GM12878 (cell line): Measurements from ENCODE around the gene MAPKAP1. TPM values are rescaled to one million over a fixed set of nuclear protein-coding genes. Genes with fewer than 3 reads are reported as not detected.

Experiments
- ATAC-seq: fragments of 200-7000 bp; cut with Tn5 transposase; 3 replicates; pipeline ENCODE4 v1.9.1; 2020; ENCODE audit warnings: mild to moderate bottlenecking, moderate library complexity
- BruUV-seq: library from RNA; stranded (reverse); fragments of 400-500 nt; replicated peaks from 2 replicates; lab custom pipeline; 2021; lab: Mats Ljungman, UMichigan
- CTCF ChIA-PET: fragments of 300-600 bp; sonication (Branson Sonifier 250); formaldehyde crosslinking; extraction: SDS; loops from one replicate; lab custom pipeline; 2021; ENCODE audit warnings: inconsistent platforms; lab: Yijun Ruan, JAX
- POLR2A ChIA-PET: fragments of 350-600 bp; formaldehyde crosslinking; extraction: SDS; loops from one replicate; lab custom pipeline; 2021; ENCODE audit warnings: inconsistent platforms; lab: Charles Lee
- RAD21 ChIA-PET: fragments of 300-600 bp; sonication (Branson Sonifier 250); formaldehyde crosslinking; loops from one replicate; lab custom pipeline; 2023; ENCODE audit warnings: antibody characterized with exemption; ENCODE audit not compliant: unreplicated experiment; lab: Charles Lee
- SMC1A ChIA-PET: fragments of 300-600 bp; sonication (Branson Sonifier 250); formaldehyde crosslinking; loops from one replicate; lab custom pipeline; 2023; ENCODE audit not compliant: unreplicated experiment, uncharacterized antibody; lab: Charles Lee
- DNase-seq: peaks from one replicate; pipeline ENCODE4 v3.0.0-alpha.2; 2011; ENCODE audit warnings: low read depth, low spot score
- FAIRE-seq: peaks from 3 replicates; lab custom pipeline; 2011; peaks lifted over from hg19 to GRCh38; lab: Jason Lieb, UNC
- H2AFZ ChIP-seq: 2 replicates; pipeline ENCODE4 v1.6.0; 2011; ENCODE audit warnings: low read depth, low read length, control low read depth; ENCODE audit not compliant: control insufficient read depth
- H3K27ac ChIP-seq: 2 replicates; pipeline ENCODE4 v1.5.1; 2011; ENCODE audit warnings: control low read depth; ENCODE audit not compliant: control insufficient read depth, insufficient read depth
- H3K27me3 ChIP-seq, 2 experiments: replicated peaks in 1 of 2; 2 replicates each; pipeline versions ENCODE4 v1.6.0 to v1.6.1; 2011; ENCODE audit warnings: low read length in 1 of 2; ENCODE audit not compliant: control insufficient read depth in 2 of 2, insufficient read depth in 2 of 2
- H3K36me3 ChIP-seq, 2 experiments: 2 replicates each; pipeline ENCODE4 v1.5.1; 2011; ENCODE audit warnings: low read length in 1 of 2; ENCODE audit not compliant: control insufficient read depth in 2 of 2, insufficient read depth in 2 of 2
- H3K4me1 ChIP-seq: 2 replicates; pipeline ENCODE4 v1.6.1; 2011; ENCODE audit warnings: mild to moderate bottlenecking, low read length, moderate library complexity, mixed read lengths; ENCODE audit not compliant: control insufficient read depth, insufficient read depth
- H3K4me2 ChIP-seq: 2 replicates; pipeline ENCODE4 v1.6.0; 2011; ENCODE audit warnings: control low read depth; ENCODE audit not compliant: control insufficient read depth, insufficient read depth
- H3K4me3 ChIP-seq: fragments of 200-600 bp; sonication (generic); 2 replicates; pipeline ENCODE4 v1.5.1; 2016
- H3K79me2 ChIP-seq: 2 replicates; pipeline ENCODE4 v1.6.0; 2011; ENCODE audit warnings: low read length; ENCODE audit not compliant: control insufficient read depth, insufficient read depth
- H3K9ac ChIP-seq: 2 replicates; pipeline ENCODE4 v1.8.0; 2011; ENCODE audit warnings: low read length, control low read depth, mixed read lengths; ENCODE audit not compliant: control insufficient read depth, insufficient read depth
- H3K9me3 ChIP-seq: replicated peaks from 3 replicates; pipeline ENCODE4 v1.5.1; 2011; ENCODE audit warnings: mild to moderate bottlenecking, low read length; ENCODE audit not compliant: control insufficient read depth, insufficient read depth
- H4K20me1 ChIP-seq: 2 replicates; pipeline ENCODE4 v1.6.0; 2011; ENCODE audit not compliant: control insufficient read depth, insufficient read depth
- EED ChIP-seq: sonication (generic); IDR thresholded peaks from 2 replicates; pipeline ENCODE4 v1.6.1; 2016; ENCODE audit warnings: antibody characterized with exemption, low read depth
- ETV6 ChIP-seq, 2 experiments: fragments of 450-650 bp in 1 of 2; IDR thresholded peaks in 1 of 2; conservative IDR thresholded peaks in 1 of 2; 2 replicates each; pipeline ENCODE4 v1.6.1; 2014; ENCODE audit warnings: antibody characterized with exemption in 1 of 2, borderline replicate concordance in 1 of 2, low read depth in 1 of 2, mild to moderate bottlenecking in 1 of 2, moderate library complexity in 1 of 2
- HDGF ChIP-seq: fragments of 450-650 bp; IDR thresholded peaks from 2 replicates; pipeline ENCODE4 v1.6.1; 2016; ENCODE audit warnings: antibody characterized with exemption
- IKZF2 ChIP-seq, 2 experiments: fragments of 450-650 bp; IDR thresholded peaks; 2 replicates each; pipeline ENCODE4 v1.6.1; 2017; ENCODE audit warnings: mild to moderate bottlenecking in 2 of 2, moderate library complexity in 2 of 2
- JUNB ChIP-seq: IDR thresholded peaks from 2 replicates; pipeline ENCODE4 v1.6.1; 2016; ENCODE audit warnings: antibody characterized with exemption, mild to moderate bottlenecking
- RAD21 ChIP-seq: IDR thresholded peaks from 2 replicates; pipeline ENCODE4 v1.6.1; 2011; ENCODE audit warnings: mild to moderate bottlenecking, low read depth, low read length, moderate library complexity; ENCODE audit not compliant: insufficient read depth
- ZNF217 ChIP-seq: fragments of 450-650 bp; IDR thresholded peaks from 2 replicates; pipeline ENCODE4 v1.6.1; 2017; ENCODE audit warnings: antibody characterized with exemption, mild to moderate bottlenecking
- WGBS: methylation state at CpG from one replicate; pipeline ENCODE4 v1.1.6; 2016; ENCODE audit warnings: low lambda C conversion rate; ENCODE audit not compliant: insufficient replicate concordance, insufficient coverage; ENCODE audit errors: missing lambda C conversion rate; 5-methylcytosine and 5-hydroxymethylcytosine counted together
- in situ Hi-C: fragments of 300-500 bp; cut with MboI; formaldehyde crosslinking; loops from 9 replicates; pipeline ENCODE4 v1.14.3; 2018; ENCODE audit warnings: mixed read lengths
- intact Hi-C: fragments of 100-400 bp; cut with micrococcal nuclease; formaldehyde crosslinking; loops from one replicate; pipeline ENCODE4 v1.14.2; 2022; ENCODE audit not compliant: unreplicated experiment
- polyA plus RNA-seq, 11 experiments: library from polyadenylated mRNA; depleted of rRNA in 4 of 11; unstranded in 6 of 11; stranded (reverse) in 5 of 11; fragments of >200 nt; fragmentation: Nextera tagmentation in 4 of 11; fragmentation: Illumina TruSeq in 1 of 11; extraction: Ambion mirVana in 4 of 11; extraction: Trizol in 1 of 11; gene quantifications; 1 replicate in 1 of 11; 2 replicates in 10 of 11; pipeline versions ENCODE4 v1.2.1 to v1.2.3, GENCODE V29; 2011 to 2016; ENCODE audit warnings: inconsistent platforms in 2 of 11, missing spikeins in 2 of 11, low read depth in 1 of 11
- total RNA-seq, 4 experiments: library from RNA; depleted of rRNA in 3 of 4; stranded (reverse); fragments of >200 nt in 3 of 4; fragmentation: Illumina TruSeq in 1 of 4; extraction: Trizol in 1 of 4; gene quantifications; 2 replicates each; pipeline versions ENCODE4 v1.2.1 to v1.2.3, GENCODE V29; 2013 to 2021
- TF ChIP-seq, protein P1 (sequence below): fragments of 450-650 bp; IDR thresholded peaks from 2 replicates; pipeline ENCODE4 v1.6.1; 2014; ENCODE audit warnings: mild to moderate bottlenecking

The MAPKAP1 gene
- total and polyA plus RNA-seq, 10 of the 15 experiments (the other 5 are each of a cell fraction or from before 2014, with no cell fraction given) = 5.1 to 188 (median 105) TPM

DNA sequence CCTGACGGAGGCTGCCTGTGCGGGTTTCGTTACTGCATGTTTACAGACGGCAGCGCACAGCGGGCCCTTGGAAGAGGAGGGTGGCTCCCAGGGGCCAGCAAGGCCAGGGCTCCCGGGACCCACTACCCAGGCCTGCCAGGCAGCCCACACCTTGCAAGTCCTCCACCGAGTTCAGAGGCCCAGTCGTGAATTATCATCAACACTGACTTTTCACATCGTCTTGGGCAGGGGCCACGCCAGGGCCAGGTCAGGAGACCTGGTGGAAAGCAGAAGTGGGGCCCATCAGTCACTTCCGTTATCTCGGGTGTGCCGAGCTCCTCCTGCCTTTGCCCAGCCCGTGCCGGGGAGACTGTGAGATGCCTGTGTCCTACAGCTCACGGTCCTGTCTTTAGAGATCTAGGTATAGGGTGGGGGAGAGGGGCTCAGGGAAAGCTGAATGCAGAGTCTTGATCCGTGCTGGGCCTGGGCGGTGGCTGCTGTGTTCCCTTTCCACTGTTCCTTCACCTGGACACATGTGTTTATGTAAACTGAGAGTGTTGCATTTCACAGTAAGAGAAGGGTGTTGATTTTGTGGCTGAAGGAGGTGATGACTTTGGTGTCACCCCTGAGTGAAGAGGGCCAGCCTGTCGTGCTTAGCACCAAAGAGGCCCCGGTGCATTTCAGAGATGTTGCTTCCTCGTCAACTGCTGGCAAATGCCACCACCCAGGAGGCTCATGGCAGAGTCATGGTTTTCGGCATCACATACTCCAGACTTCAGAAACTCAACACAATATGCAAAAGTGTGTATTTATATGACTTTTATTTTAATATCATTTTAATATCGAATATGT, 270.2 kb downstream of the MAPKAP1 start:
- no peak for DNase-seq
- ChIA-PET RAD21 (no interaction called here), POLR2A (no interaction called here), CTCF (interaction anchor here (1.5 kb wide), 1 partner anchor 9 kb away, joined by 4 read pairs; no protein-coding TSS in a partner anchor), SMC1A (no interaction called here)
- ATAC-seq = no peak
- Histone ChIP-seq H2AFZ (no peak overlapping the region), H3K27me3 (no peaks in the 10 kb centered on the region), H3K4me1 (no peaks in the 10 kb centered on the region), H3K79me2 (no peaks in the 10 kb centered on the region), H4K20me1 (no peaks in the 10 kb centered on the region), H3K4me3 (no peak overlapping the region), H3K9ac (no peak overlapping the region), H3K4me2 (no peak overlapping the region), H3K27ac (no peak overlapping the region), H3K9me3 (no peaks in the 10 kb centered on the region), H3K36me3 (peaks cover 7 to 17% of the 10 kb centered on the region in 2 experiments; a peak in 3 of 4 replicates)
- WGBS = 96% methylated on average over 24 of the region's 24 CpGs
- BruUV-seq = no TSS peak
- intact Hi-C loops (no loop called here), in situ Hi-C loops (no loop called here)
- no peak for FAIRE-seq
- no peak for TF ChIP-seq ZNF217

DNA sequence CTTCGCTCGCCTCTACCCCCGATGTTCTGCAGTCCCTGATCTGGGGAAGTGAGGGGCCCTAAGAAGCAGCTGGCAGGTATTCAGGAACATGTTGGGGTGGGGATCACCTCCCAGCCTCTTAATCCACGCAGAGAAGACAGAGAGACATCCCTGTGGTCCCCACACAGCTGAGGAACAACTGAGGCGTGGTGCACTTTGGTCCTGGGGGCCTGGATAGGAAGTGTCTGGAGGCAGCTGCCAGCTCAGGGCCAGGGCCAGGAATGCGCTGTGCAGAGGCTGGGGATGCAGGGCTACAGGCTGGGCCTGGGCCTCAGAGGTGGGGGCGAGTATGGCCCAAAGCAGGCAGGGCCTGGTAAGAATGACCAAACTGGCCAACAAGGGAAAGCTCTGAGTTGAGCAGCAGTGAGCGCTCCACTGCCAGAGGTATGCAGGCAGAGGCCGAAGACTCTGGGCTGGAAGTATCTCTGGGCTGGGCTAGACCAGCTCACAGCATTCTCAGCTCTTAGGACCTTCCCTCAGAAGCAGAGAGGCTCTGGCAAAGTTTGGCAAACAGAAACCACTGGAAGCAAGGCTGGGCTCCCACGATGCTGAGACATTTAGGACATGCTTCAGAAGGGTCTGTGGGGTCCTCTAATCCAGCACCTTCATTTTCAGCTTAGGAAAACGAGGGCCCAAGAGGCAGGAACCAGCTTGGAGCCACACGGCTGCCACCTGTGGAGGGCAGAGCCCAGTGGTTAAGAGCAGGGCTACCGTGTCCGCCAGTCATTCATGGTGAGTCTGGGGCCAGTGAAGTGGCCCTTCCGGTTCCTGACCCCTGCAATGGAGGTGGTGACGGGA, 271.0 kb downstream of the MAPKAP1 start:
- Histone ChIP-seq H3K4me2 (no peak overlapping the region), H3K27ac (no peak overlapping the region), H2AFZ (no peak overlapping the region), H4K20me1 (no peaks in the 10 kb centered on the region), H3K9ac (no peak overlapping the region), H3K27me3 (no peaks in the 10 kb centered on the region), H3K36me3 (peaks cover 5 to 17% of the 10 kb centered on the region in 2 experiments; a peak in 3 of 4 replicates), H3K79me2 (no peaks in the 10 kb centered on the region), H3K4me3 (no peak overlapping the region), H3K4me1 (no peaks in the 10 kb centered on the region), H3K9me3 (no peaks in the 10 kb centered on the region)
- intact Hi-C loops (no loop called here), in situ Hi-C loops (no loop called here)
- ATAC-seq (no peak; the same call in 2 of the 3 replicates), FAIRE-seq (no peak), DNase-seq (no peak)
- BruUV-seq = no TSS peak
- ChIA-PET SMC1A (no interaction called here), CTCF (interaction anchor here (0.6 kb wide), 1 partner anchor 806 kb away, joined by 3 read pairs; no protein-coding TSS in a partner anchor), RAD21 (no interaction called here), POLR2A (no interaction called here)
- 90% methylated on average over 16 of the region's 16 CpGs for WGBS
- TF ChIP-seq, protein P1, sequence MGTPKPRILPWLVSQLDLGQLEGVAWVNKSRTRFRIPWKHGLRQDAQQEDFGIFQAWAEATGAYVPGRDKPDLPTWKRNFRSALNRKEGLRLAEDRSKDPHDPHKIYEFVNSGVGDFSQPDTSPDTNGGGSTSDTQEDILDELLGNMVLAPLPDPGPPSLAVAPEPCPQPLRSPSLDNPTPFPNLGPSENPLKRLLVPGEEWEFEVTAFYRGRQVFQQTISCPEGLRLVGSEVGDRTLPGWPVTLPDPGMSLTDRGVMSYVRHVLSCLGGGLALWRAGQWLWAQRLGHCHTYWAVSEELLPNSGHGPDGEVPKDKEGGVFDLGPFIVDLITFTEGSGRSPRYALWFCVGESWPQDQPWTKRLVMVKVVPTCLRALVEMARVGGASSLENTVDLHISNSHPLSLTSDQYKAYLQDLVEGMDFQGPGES = no peak
- TF ChIP-seq EED (no peak), HDGF (no peak), JUNB (no peak), ETV6 (conservative IDR thresholded peaks at IDR 0.05 in 1 of 2, IDR thresholded peaks at IDR 0.05 in 1 of 2; ENCODE audit: borderline replicate concordance in 1 of 2, low read depth in 1 of 2) (no peak), IKZF2 (IDR thresholded peaks at IDR 0.05) (no peak), RAD21 (no peak)
